ENCODE measurements around the gene EYA2. TPM values are rescaled to one million over a fixed set of nuclear protein-coding genes. Genes with fewer than 3 reads are reported as not detected.
"Not testable (repeated sequence)": the region's sequence is repeated elsewhere in the genome, so short reads cannot be mapped to it uniquely, and the experiment has no call there.

Gene EYA2
- total and polyA plus RNA-seq, 2 donors (not counting 3 experiments of a cell fraction or from before 2014, with no cell fraction given): not detected

GRCh38 chr20:46920114-46920513 lies 25.5 kb downstream of the EYA2 start:
- no TSS peak for BruUV-seq (replicated peaks)
- no peak overlapping the region for H2AFZ ChIP-seq (ENCODE audit: low read depth, low read length)
- ChIA-PET POLR2A (no interaction called here), CTCF (no interaction called here)
- no peak for FAIRE-seq
- H3K9ac ChIP-seq (replicated peaks; ENCODE audit: extremely low read depth, insufficient read depth, low read length): no peak overlapping the region
- no peak for DNase-seq (ENCODE audit: low read depth, low spot score)
- no peaks in the 10 kb centered on the region for H3K9me1 ChIP-seq (replicated peaks; ENCODE audit: control insufficient read depth, extremely low read depth, insufficient read depth, low read length)
- H4K20me1 ChIP-seq (replicated peaks; ENCODE audit: control insufficient read depth, extremely low read depth, insufficient read depth, low read length): no peaks in the 10 kb centered on the region
- no peak for TF ChIP-seq MAX (IDR thresholded peaks at IDR 0.05; ENCODE audit: insufficient read depth, insufficient read length)
- TF ChIP-seq MYC (IDR thresholded peaks at IDR 0.05; ENCODE audit: low read depth, low read length): no peak
- TF ChIP-seq EZH2 (IDR thresholded peaks at IDR 0.05; ENCODE audit: borderline replicate concordance, low read depth, low read length, severe bottlenecking): no peak
- TF ChIP-seq JUN (IDR thresholded peaks at IDR 0.05; ENCODE audit: borderline replicate concordance, insufficient read depth, insufficient read length, low read depth): no peak
- TF ChIP-seq GATA2 (IDR thresholded peaks at IDR 0.05; ENCODE audit: insufficient read depth, insufficient read length, low read depth, low read length): no peak
- TF ChIP-seq FOS (IDR thresholded peaks at IDR 0.05; ENCODE audit: borderline replicate concordance, insufficient read depth, low read length): no peak
- no peak for TF ChIP-seq POLR2A (IDR thresholded peaks at IDR 0.05; ENCODE audit: low read depth, low read length)
- no peak for TF ChIP-seq POLR2AphosphoS5 (IDR thresholded peaks at IDR 0.05; ENCODE audit: insufficient read depth, low read depth, low read length)
- no peak for TF ChIP-seq CTCF (IDR thresholded peaks at IDR 0.05; ENCODE audit: extremely low read depth in 1 of 2, insufficient read depth in 1 of 2, low read depth in 1 of 2, low read length in 2 of 2)
- H3K27ac ChIP-seq (ENCODE audit: insufficient read depth, low read depth, low read length): no peak overlapping the region
- no peaks in the 10 kb centered on the region for H3K27me3 ChIP-seq (ENCODE audit: control insufficient read depth in 2 of 2, insufficient read depth in 2 of 2, low read length in 2 of 2)
- dilution Hi-C loops (cut with MboI; ENCODE audit: extremely low pct_ligation_motif_present, low sequenced_read_pairs) (no loop called here), intact Hi-C loops (cut with micrococcal nuclease) (no loop called here)
- H3K4me1 ChIP-seq (ENCODE audit: control insufficient read depth, extremely low read depth, insufficient read depth, low read length): no peaks in the 10 kb centered on the region
- no peak overlapping the region for H3K4me2 ChIP-seq (ENCODE audit: insufficient read depth, low read length)
- H3K9me3 ChIP-seq (replicated peaks; ENCODE audit: control insufficient read depth, insufficient read depth, low read length): no peaks in the 10 kb centered on the region
- no peaks in the 10 kb centered on the region for H3K79me2 ChIP-seq (ENCODE audit: control insufficient read depth, insufficient read depth, low read length)
- H3K4me3 ChIP-seq (replicated peaks in 1 of 3; ENCODE audit: insufficient read depth in 1 of 3, low read depth in 1 of 3, low read length in 3 of 3): no peak overlapping the region
- H3K36me3 ChIP-seq (ENCODE audit: control insufficient read depth in 2 of 2, extremely low read depth in 1 of 2, insufficient read depth in 2 of 2, low read length in 2 of 2): no peaks in the 10 kb centered on the region

GRCh38 chr20:46922841-46923240 lies 28.2 kb downstream of the EYA2 start:
- FAIRE-seq; H3K9me3 ChIP-seq (replicated peaks; ENCODE audit: control insufficient read depth, insufficient read depth, low read length); POLR2A ChIA-PET; H2AFZ ChIP-seq (ENCODE audit: low read depth, low read length); H3K9me1 ChIP-seq (replicated peaks; ENCODE audit: control insufficient read depth, extremely low read depth, insufficient read depth, low read length); H3K4me1 ChIP-seq (ENCODE audit: control insufficient read depth, extremely low read depth, insufficient read depth, low read length); H3K9ac ChIP-seq (replicated peaks; ENCODE audit: extremely low read depth, insufficient read depth, low read length); BruUV-seq (replicated peaks); intact Hi-C loops (cut with micrococcal nuclease); H3K79me2 ChIP-seq (ENCODE audit: control insufficient read depth, insufficient read depth, low read length); H3K4me3 ChIP-seq (replicated peaks in 1 of 3; ENCODE audit: insufficient read depth in 1 of 3, low read depth in 1 of 3, low read length in 3 of 3); dilution Hi-C loops (cut with MboI; ENCODE audit: extremely low pct_ligation_motif_present, low sequenced_read_pairs); H4K20me1 ChIP-seq (replicated peaks; ENCODE audit: control insufficient read depth, extremely low read depth, insufficient read depth, low read length); H3K36me3 ChIP-seq (ENCODE audit: control insufficient read depth in 2 of 2, extremely low read depth in 1 of 2, insufficient read depth in 2 of 2, low read length in 2 of 2); H3K4me2 ChIP-seq (ENCODE audit: insufficient read depth, low read length); H3K27me3 ChIP-seq (ENCODE audit: control insufficient read depth in 2 of 2, insufficient read depth in 2 of 2, low read length in 2 of 2); H3K27ac ChIP-seq (ENCODE audit: insufficient read depth, low read depth, low read length); DNase-seq (ENCODE audit: low read depth, low spot score); CTCF ChIA-PET: not testable (repeated sequence)

All from endothelial cell of umbilical vein (primary cell).